Aorta (tissue), 5 donors: ENCODE results near the gene RPL22. TPM values are rescaled to one million over a fixed set of nuclear protein-coding genes. Genes with fewer than 3 reads are reported as not detected.

Experiments
- ATAC-seq: fragments of 200-7000 bp; cut with Tn5 transposase; one replicate; pipeline ENCODE4 v1.9.1; 2022; ENCODE audit warnings: moderate library complexity; ENCODE audit not compliant: low FRiP score
- DNase-seq, 2 donors: peaks; one replicate each; pipeline ENCODE4 v3.0.0-alpha.2; 2020
- H3K27ac ChIP-seq, 2 donors: one replicate each; pipeline ENCODE4 v1.5.1; 2013; ENCODE audit warnings: low read length in 2 of 2, mild to moderate bottlenecking in 2 of 2, moderate library complexity in 2 of 2, control low read depth in 1 of 2, inconsistent platforms in 1 of 2, low read depth in 1 of 2
- H3K27me3 ChIP-seq, 2 donors: one replicate each; pipeline ENCODE4 v1.6.1; 2013; ENCODE audit warnings: control low read depth in 1 of 2, low read length in 1 of 2, mild to moderate bottlenecking in 1 of 2, moderate library complexity in 1 of 2; ENCODE audit not compliant: insufficient read depth in 2 of 2, control insufficient read depth in 1 of 2
- H3K36me3 ChIP-seq, 2 donors: one replicate each; pipeline ENCODE4 v1.6.1; 2013; ENCODE audit warnings: control low read depth in 1 of 2, low read length in 1 of 2, mild to moderate bottlenecking in 1 of 2; ENCODE audit not compliant: insufficient read depth in 2 of 2, control insufficient read depth in 1 of 2
- H3K4me1 ChIP-seq, 2 donors: one replicate each; pipeline ENCODE4 v1.6.1; 2013; ENCODE audit warnings: low read length in 2 of 2, control low read depth in 1 of 2, mild to moderate bottlenecking in 1 of 2, moderate library complexity in 1 of 2; ENCODE audit not compliant: insufficient read depth in 2 of 2, control insufficient read depth in 1 of 2
- H3K4me3 ChIP-seq, 2 donors: one replicate each; pipeline ENCODE4 v1.5.1; 2013; ENCODE audit warnings: low read length in 2 of 2, control low read depth in 1 of 2, mild to moderate bottlenecking in 1 of 2
- H3K9me3 ChIP-seq: one replicate; pipeline ENCODE4 v1.6.1; 2013; ENCODE audit warnings: mild to moderate bottlenecking, low read length; ENCODE audit not compliant: control insufficient read depth
- WGBS, 2 donors: extraction: QIAGEN DNeasy Blood & Tissue Kit; methylation state at CpG; one replicate each; pipeline ENCODE4 v1.1.7; 2013; 5-methylcytosine and 5-hydroxymethylcytosine counted together
- intact Hi-C, 2 donors: fragments of 100-400 bp; cut with DNase I; formaldehyde crosslinking; loops; one replicate each; pipeline versions ENCODE4 v1.14.2 to v1.15.0; 2022
- polyA plus RNA-seq, 2 donors: library from polyadenylated mRNA; stranded (reverse); fragments of 200-250 nt; gene quantifications; one replicate each; pipeline ENCODE4 v1.2.3, GENCODE V29; 2013
- total RNA-seq, 2 donors: library from RNA; stranded (reverse); fragmentation: NEBNext Ultra II Directional; extraction: Animal tissue kit (Norgen Biotek cat#: 25700); gene quantifications; one replicate each; pipeline ENCODE4 v1.2.1, GENCODE V29; 2021
- donor health status: healthy with polysubstance abuse.
- donor health status: Bipolar disorder and iron deficiency.
- donor health status: DM: no; HTN: no; CAD: no.
- donor health status: DM: no; HTN: no; CAD: no.
- donor health status: DM: yes; HTN: yes; CAD: no.

Gene RPL22
- total and polyA plus RNA-seq, 4 donors: 309 to 547 (median 352) TPM

DNA sequence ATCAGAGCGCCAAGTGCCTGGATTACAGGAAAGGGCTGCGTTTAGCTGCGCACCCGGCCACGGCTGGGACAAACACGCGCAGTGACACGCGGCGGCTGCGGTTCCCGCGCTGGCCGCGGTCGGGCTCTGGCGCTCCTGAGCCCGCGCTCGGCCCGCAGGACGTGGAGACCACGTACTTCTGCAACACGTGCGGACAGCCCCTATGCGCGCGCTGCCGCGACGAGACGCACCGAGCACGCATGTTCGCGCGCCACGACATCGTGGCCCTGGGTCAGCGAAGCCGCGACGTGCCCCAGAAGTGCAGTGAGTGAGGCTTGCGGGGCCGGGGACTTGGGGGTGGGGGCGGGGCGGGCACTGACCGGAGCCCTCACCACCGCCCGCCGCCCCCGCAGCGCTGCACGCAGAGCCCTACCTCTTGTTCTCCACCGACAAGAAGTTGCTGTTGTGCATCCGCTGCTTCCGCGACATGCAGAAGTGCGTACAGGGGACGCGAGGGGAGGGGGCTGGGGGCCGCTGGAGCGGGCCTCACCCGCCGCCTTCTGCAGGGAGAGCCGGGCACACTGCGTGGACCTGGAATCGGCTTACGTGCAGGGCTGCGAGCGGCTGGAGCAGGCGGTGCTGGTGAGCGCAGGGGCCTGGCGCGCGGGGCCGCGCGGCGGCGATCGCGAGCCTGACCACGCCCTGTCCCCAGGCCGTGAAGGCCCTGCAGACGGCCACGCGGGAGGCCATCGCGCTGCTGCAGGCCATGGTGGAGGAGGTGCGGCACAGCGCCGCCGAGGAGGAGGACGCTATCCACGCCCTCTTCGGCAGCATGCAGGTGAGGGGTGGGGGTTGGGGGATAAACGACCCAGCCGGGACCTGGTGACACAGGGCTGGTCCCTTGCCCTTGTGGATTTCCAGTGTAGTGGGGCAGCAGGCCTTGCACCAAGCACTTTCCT, 9.6 kb upstream of the RPL22 start:
- Histone ChIP-seq H3K4me3 (no peak overlapping the region), H3K36me3 (no peaks in the 10 kb centered on the region), H3K27ac (no peak overlapping the region), H3K27me3 (no peaks in the 10 kb centered on the region), H3K9me3 (no peaks in the 10 kb centered on the region), H3K4me1 (no peaks in the 10 kb centered on the region)
- intact Hi-C loops: loop anchor here in 1 of 2 donors (10.0 kb wide), 1 partner anchor 214 kb away; the partner anchor contains the start of gene NPHP4
- ATAC-seq (peak; percentile 45), DNase-seq (no peak)
- 37 to 53% methylated on average over 78 to 99 of the region's 99 CpGs for WGBS, 2 donors

DNA sequence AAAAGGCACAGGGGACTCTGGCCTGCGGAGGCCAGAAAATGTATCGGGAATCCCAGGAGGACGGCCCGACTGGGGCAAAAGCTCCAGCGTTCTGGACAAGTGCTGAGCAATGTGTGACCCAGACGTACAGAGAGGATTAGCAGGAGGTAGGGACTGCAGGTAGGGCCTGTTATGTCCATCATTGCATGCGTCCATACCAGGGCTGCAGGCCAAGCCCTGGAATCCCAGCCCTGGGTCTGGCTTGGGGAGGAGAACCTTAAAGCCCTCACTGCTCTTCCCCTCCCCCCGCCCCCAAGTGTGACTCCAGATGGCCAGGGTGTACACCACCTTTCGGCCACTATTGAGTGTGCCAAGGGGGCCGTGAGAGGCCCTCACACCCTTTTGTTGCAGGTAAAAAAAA, 8.5 kb upstream of the RPL22 start:
- 94% methylated on average over 10 of the region's 10 CpGs for WGBS, 2 donors
- no peaks in the 10 kb centered on the region for H3K9me3 ChIP-seq
- intact Hi-C loops: loop anchor here in 1 of 2 donors (2.0 to 10.0 kb wide), 2 partner anchors 27 to 213 kb away; partner anchors contain the start of genes ICMT and NPHP4
- H3K4me3 ChIP-seq: no peak overlapping the region
- H3K27ac ChIP-seq: no peak overlapping the region
- no peaks in the 10 kb centered on the region for H3K36me3 ChIP-seq
- H3K4me1 ChIP-seq: no peaks in the 10 kb centered on the region
- DNase-seq (no peak), ATAC-seq (no peak)
- no peaks in the 10 kb centered on the region for H3K27me3 ChIP-seq

DNA sequence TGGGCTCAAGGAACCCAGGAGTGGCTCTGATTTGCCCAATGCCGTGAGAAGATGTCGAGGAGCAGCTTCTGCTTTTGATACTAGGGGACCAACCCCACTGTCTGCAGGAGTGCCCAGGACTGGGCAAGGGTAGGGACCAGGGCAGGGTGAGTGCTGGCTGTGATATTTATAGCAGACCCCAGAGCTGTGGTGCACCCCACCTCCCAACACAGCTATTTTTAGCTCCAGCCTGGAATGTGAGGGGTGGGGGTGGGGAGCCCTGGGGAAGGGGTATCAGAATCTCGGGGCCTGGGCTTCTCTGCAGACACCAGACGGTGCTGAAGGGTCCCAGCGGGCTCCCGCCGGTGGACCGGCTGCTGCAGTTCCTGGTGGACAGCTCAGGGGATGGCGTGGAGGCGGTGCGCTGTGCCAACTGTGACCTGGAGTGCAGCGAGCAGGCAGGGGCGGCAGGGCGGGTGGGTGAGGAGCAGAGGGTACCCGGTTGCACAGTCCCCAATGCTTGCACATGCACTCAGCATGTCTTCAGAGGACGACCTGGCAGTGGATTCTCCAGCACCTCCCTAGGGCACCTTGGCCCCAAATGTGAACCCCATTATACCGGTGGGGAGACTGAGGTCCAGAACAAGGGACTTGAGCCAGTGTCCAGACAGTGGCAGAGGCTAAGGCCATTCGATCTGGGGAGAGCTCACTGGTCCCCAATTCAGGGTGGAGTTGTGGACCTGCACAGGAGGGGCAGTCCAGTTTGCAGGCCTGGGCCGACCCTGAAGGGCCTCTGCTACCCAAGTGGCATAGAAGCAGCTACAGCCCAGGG, 7.9 kb upstream of the RPL22 start:
- no peak for DNase-seq
- Histone ChIP-seq H3K4me3 (no peak overlapping the region), H3K4me1 (no peaks in the 10 kb centered on the region), H3K36me3 (no peaks in the 10 kb centered on the region), H3K27me3 (no peaks in the 10 kb centered on the region), H3K27ac (no peak overlapping the region), H3K9me3 (no peaks in the 10 kb centered on the region)
- WGBS, 2 donors: 80 to 89% methylated on average over 19 of the region's 19 CpGs
- ATAC-seq: no peak
- intact Hi-C loops: loop anchor here in 1 of 2 donors (2.0 to 10.0 kb wide), 2 partner anchors 28 to 212 kb away; partner anchors contain the start of genes ICMT and NPHP4

DNA sequence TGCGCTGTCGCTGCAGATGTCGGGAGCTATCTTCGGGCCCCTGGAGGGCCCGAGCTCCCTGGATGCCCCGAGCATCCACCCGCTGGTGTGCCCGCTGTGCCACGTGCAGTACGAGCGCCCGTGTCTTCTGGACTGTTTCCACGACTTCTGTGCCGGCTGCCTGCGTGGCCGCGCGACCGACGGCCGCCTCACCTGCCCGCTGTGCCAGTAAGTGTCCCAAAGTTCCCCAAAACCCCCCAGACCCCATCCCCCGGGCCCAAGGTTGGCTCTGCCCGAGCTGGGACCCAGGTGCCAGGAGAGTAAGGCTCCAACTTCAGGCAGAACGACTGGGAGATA, 7.1 kb upstream of the RPL22 start:
- ATAC-seq (no peak), DNase-seq (no peak)
- Histone ChIP-seq H3K4me3 (peak overlapping the region; percentile 23 to 45), H3K4me1 (no peaks in the 10 kb centered on the region), H3K36me3 (no peaks in the 10 kb centered on the region), H3K9me3 (no peaks in the 10 kb centered on the region), H3K27me3 (no peaks in the 10 kb centered on the region), H3K27ac (no peak overlapping the region)
- intact Hi-C loops: loop anchor here in 1 of 2 donors (2.0 to 10.0 kb wide), 2 partner anchors 28 to 212 kb away; partner anchors contain the start of genes ICMT and NPHP4
- 3 to 7% methylated on average over 25 of the region's 25 CpGs for WGBS, 2 donors

DNA sequence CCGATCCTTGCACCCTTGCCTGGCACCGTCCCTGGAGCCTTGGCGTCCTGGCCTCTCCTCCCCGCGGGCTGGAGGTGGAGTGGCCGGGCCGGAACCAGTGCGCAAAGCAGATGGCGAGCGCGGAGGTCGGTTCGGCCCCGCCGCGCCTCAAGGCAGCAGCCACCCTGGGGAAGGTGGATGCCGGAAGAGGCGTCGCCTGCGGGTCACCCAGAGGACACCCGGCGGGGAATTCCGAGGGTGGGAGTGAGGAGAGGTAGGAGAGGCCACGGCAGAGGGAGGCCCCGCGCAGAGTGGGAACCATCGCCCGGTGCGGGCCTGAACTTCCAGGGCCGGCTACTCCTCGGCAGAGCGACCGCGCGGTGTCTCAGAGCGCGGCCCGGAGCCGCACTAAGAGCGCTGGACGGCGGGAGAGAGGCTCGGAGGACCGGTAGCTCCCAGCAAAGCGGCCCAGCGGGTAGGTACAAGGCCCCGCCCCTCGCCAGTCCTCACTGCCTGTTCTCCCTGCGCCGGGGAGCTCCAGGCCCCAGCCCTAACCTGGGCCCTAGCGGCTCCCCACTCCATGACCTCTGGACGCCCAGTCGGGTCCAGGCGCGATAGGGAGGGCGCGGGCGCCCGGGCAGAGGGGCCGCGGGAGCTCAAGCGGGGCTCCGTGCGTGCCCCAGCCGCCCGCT, 6.6 kb upstream of the RPL22 start, which contains the start of gene RNF207:
RNF207 (plus strand) TSS at position 271 of the 671 bp plus-strand sequence. CDS start 417 bp downstream, outside the sequence.
- ATAC-seq (peak; percentile 74), DNase-seq (peak; percentile 82 to 86)
- no peaks in the 10 kb centered on the region for H3K27me3 ChIP-seq
- no peaks in the 10 kb centered on the region for H3K4me1 ChIP-seq
- no peak within 1 kb of the TSS for H3K27ac ChIP-seq
- peak within 1 kb of the TSS; percentile 23 to 45 for H3K4me3 ChIP-seq
- intact Hi-C loops: loop anchor here in 1 of 2 donors (2.0 to 10.0 kb wide), 2 partner anchors 29 to 211 kb away; partner anchors contain the start of genes ICMT and NPHP4
- no peaks in the 10 kb centered on the region for H3K36me3 ChIP-seq
- no peaks in the 10 kb centered on the region for H3K9me3 ChIP-seq
- WGBS, 2 donors: 1% methylated on average over 55 to 66 of the region's 66 CpGs

DNA sequence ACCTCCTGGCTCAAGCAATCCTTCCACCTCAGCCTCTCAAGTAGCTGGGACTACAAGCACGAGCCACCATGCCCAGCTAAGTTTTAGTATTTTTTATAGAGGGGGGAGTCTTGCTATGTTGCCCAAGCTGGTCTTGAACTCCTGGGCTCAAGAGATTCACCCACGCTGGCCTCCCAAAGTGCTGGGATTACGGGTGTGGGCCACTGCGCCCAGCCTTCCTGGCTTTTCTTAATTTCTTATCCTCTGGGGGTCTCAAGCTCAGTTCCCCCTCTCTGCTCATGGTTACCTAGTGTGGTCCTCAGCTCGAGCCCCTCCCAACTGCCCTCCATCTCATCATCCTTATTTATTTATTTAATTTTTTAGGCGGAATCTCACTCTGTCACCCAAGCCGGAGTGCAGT, 2.9 kb upstream of the RPL22 start:
- no peak overlapping the region for H3K27ac ChIP-seq
- H3K36me3 ChIP-seq: no peaks in the 10 kb centered on the region
- H3K4me3 ChIP-seq: no peak overlapping the region
- H3K27me3 ChIP-seq: no peaks in the 10 kb centered on the region
- DNase-seq (no peak), ATAC-seq (no peak)
- no peaks in the 10 kb centered on the region for H3K9me3 ChIP-seq
- 85 to 87% methylated on average over 7 of the region's 7 CpGs for WGBS, 2 donors
- intact Hi-C loops: loop anchor here in 1 of 2 donors (10.0 kb wide), 1 partner anchor 207 kb away; the partner anchor contains the start of gene NPHP4
- no peaks in the 10 kb centered on the region for H3K4me1 ChIP-seq

DNA sequence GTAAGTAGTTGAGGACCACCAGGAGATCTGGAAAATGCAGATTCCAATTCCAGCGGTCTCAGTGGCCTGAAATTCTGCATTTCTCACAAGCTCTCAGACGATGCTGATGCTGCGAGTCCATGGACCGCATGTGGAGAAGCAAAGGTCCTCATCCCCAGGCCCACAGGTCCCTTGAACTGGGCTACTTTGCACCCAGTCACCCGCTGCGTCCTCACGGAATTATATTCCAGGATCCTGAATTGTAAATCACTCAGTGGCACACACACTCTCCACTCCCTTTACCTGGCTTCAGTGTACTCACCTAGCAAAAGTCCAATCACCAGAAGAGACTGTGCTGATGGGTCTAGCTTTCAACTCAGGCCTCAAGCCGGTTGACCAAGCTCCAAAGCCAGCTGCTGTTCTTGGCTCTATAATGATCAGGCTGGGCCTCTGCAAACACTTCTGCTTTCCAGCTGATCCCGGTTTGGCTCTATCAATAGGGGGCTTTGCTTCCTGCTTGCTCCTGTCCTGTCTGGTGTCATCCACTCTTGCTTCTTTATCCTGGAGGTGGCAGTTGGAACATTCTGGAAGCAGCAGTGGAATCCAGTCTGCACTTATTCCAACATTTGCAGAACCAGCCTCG, 904 bp upstream of the RPL22 start:
- Histone ChIP-seq H3K27ac (peak overlapping the region in 1 of 2 donors; percentile 61), H3K27me3 (no peaks in the 10 kb centered on the region), H3K36me3 (no peaks in the 10 kb centered on the region), H3K4me1 (no peaks in the 10 kb centered on the region), H3K4me3 (peak overlapping the region; percentile 11 to 14), H3K9me3 (no peaks in the 10 kb centered on the region)
- no peak for DNase-seq
- no peak for ATAC-seq
- intact Hi-C loops: loop anchor here in 1 of 2 donors (10.0 kb wide), 1 partner anchor 205 kb away; the partner anchor contains the start of gene NPHP4
- 57 to 58% methylated on average over 10 of the region's 10 CpGs for WGBS, 2 donors
